Astrocyte (in vitro differentiated cells and primary cell): Measurements from ENCODE around the gene ESD.

ENCODE experiments used
- EZH2 ChIP-seq: IDR thresholded peaks from 2 replicates; pipeline ENCODE4 v1.6.1; 2012; ENCODE audit warnings: mild to moderate bottlenecking, low read length, inconsistent platforms; ENCODE audit not compliant: insufficient read depth
- TF ChIP-seq, protein P1 (sequence below): IDR thresholded peaks from 2 replicates; pipeline ENCODE4 v1.5.1; 2011; ENCODE audit warnings: low read depth, mild to moderate bottlenecking, inconsistent platforms, low read length, moderate library complexity; ENCODE audit not compliant: insufficient read depth

DNA sequence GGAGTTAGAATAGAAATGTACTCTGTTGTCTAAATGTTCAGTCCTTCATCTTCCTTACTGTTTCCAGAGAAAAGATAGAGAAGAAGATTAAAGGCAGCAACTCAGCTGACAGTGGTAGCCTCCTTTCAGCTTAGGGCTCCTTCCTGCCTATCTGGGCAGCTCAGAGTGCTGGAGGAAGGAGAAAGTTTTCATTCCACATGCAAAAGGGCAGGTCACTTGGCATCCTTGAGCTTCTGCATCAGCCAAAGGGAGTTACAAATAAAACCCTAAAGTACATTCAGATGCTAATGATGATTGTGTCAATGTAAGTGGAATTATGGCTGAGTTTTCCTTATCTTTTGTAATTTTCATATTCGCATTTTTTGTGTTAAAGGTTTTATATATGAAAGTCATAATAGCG, 58.9 kb downstream of the ESD start:
- TF ChIP-seq, protein P1, sequence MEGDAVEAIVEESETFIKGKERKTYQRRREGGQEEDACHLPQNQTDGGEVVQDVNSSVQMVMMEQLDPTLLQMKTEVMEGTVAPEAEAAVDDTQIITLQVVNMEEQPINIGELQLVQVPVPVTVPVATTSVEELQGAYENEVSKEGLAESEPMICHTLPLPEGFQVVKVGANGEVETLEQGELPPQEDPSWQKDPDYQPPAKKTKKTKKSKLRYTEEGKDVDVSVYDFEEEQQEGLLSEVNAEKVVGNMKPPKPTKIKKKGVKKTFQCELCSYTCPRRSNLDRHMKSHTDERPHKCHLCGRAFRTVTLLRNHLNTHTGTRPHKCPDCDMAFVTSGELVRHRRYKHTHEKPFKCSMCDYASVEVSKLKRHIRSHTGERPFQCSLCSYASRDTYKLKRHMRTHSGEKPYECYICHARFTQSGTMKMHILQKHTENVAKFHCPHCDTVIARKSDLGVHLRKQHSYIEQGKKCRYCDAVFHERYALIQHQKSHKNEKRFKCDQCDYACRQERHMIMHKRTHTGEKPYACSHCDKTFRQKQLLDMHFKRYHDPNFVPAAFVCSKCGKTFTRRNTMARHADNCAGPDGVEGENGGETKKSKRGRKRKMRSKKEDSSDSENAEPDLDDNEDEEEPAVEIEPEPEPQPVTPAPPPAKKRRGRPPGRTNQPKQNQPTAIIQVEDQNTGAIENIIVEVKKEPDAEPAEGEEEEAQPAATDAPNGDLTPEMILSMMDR = no peak
- no peak for TF ChIP-seq EZH2
